22Rv1 (cell line): ENCODE results near the gene VDAC1.

Experiments used
- CTCF ChIP-seq: fragments of 450-650 bp; IDR thresholded peaks from 2 replicates; pipeline ENCODE4 v1.5.1; 2017; ENCODE audit warnings: mild to moderate bottlenecking
- ZFX ChIP-seq: fragments of 450-650 bp; IDR thresholded peaks from 2 replicates; pipeline ENCODE4 v1.6.1; 2017; ENCODE audit warnings: antibody characterized with exemption, borderline replicate concordance

- no peak for TF ChIP-seq CTCF
- TF ChIP-seq ZFX, result no peak
These were observed 13.4 kb downstream of the VDAC1 start for GRCh38 chr5:133991171-133991910.
